ENCODE data around the gene SLFN5.
"Not testable (repeated sequence)": the region's sequence is repeated elsewhere in the genome, so short reads cannot be mapped to it uniquely, and the experiment has no call there.

Gene SLFN5

DNA sequence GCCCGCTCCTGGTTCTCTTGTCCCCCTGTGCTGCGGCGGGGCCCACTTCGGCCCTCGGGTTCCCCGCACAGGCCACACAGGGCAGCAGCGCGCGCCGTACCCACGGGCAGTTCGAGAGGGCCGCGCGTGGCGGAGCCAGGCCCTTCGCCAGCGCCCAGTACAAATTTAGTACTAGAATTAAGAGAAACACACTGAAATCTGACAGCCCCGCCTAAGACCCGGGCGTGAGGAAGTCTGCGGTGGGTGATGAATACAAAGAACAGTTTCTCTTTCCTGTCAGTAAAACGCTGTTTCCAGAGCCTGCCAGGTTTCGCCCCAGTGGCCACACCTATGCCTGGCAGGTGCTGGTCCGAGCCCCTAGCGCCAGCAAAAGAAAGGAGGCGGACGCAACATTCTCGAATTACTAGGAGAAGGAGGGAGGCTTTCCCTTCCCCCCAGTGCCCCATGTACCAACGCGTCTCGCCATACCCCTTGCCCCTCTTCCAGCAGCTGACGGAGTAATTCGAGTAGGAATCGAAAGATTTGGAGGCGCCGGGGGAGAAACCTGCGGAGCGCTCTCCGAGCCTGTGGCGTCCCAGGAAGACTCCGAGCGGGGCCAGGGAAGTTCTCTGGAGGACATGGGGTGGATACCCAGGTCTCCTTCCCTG lies 591 bp upstream of the SLFN5 start:
- DNase-seq (ENCODE audit: low spot score) = peak; percentile 55

DNA sequence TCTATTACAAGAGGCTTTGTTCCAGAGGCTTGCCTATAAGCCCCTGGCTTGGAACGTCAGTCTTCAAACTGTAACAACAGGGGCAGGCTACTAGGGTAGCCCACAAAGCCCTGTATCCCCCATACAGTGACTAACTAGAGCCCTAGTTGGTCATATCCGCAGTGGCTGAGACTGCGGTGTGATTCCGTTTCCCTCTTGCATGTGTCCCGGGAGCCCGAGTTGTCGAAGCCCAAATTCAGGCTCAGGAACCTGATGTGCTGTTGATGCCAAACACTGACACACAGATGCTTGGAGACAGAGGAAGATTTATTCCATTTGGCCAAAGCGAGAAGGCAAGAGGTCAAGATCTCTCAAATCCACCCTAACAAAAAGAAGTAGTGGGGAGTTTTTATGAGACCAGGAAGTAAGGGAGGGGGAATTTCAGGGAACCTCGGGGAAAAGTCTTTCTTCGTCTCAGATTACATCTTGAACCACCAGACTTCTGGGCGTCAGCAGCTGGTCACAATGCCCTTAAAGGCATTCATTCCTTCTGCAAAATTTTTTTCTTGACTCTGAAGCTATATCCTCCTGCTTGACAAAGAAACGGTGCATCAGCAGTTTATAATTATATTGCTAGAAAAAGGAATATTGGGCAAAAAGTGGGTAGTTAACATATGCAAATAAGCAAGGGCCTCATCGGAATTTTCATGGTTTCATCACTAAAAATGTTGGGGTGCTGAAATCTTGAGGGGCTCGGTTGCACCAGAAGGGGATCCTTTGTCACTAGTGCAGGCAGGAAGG lies 879 bp downstream of the SLFN5 start:
- DNase-seq (ENCODE audit: low spot score) = no peak

DNA sequence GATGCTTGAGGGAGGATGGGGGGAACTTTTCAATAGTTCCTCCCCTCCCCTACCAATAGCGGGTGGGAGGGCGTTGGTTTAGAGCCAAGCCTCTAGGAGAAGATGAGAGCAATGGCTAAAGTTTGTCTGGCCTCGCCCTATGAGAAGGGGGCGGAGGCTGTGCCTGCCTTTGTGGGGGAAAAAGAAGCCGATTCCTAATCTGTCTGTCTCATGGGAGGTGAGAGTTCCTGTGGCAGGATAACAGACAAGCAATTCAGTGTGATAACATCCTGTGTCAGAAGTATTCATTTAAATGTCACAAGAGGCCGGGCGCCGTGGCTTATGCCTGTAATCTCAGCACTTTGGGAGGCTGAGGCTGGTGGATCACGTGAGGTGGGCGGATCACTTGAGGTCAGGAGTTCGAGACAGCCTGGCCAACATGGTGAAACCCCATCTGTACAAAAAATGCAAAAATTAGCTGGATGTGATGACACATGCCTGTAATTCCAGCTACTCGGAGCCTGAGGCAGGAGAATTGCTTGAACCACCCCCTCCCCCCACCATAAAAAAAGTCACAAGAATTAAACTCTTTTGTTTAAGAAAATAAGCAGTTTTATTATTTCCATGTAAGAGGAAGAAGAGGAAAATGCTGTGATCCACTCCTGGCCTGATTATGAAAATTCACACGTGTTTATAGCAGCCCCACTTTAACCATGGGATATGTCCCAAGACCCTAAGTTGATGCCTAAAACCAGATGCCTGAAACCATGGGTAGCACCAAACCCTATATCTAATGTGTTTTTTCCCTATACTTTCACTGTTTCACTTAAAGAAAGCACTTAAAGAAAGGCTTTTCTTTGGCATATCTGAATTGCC lies 1.7 kb downstream of the SLFN5 start:
- no peak for DNase-seq (ENCODE audit: low spot score)

DNA sequence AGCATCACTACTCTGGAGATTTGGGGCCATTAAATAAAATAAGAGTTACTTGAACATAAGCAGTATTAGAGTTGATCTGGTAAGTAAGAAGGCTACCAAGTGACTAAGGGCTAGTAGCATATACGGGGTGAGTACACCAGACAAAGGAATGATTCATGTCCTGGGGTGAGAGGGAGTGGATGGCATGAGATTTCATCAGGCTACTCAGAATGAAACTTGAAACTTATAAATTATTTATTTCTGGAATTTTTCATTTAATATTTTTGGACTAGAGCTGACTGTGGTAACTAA lies 2.3 kb downstream of the SLFN5 start:
- DNase-seq (ENCODE audit: low spot score) = no peak

GRCh38 chr17:35252651-35253050 lies 9.8 kb downstream of the SLFN5 start:
- DNase-seq (ENCODE audit: low spot score) = no peak

GRCh38 chr17:35254107-35254773 lies 11.4 kb downstream of the SLFN5 start:
- DNase-seq (ENCODE audit: low spot score) = no peak

DNA sequence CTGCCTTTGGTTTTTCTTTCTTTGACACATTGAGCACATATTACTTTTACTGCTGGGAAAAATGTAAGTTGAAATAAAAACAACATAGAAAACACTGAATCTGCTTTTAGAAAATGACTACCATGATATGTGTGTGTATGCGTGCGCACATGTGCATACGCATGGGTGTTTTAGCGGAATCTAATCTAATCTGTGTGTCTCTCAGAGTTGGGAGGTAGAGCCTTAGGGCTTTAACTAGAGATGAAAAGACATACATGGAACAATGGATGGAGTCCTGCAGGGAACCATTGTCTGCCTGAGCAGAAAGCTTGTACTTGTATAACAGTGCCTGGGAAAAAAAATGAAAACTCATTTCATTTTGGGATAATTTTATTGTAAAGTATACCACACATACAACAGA lies 12.4 kb downstream of the SLFN5 start:
- no peak for DNase-seq (ENCODE audit: low spot score)

- DNase-seq (ENCODE audit: low spot score) = no peak
These were observed 13.8 kb downstream of the SLFN5 start for GRCh38 chr17:35256629-35257028.

DNA sequence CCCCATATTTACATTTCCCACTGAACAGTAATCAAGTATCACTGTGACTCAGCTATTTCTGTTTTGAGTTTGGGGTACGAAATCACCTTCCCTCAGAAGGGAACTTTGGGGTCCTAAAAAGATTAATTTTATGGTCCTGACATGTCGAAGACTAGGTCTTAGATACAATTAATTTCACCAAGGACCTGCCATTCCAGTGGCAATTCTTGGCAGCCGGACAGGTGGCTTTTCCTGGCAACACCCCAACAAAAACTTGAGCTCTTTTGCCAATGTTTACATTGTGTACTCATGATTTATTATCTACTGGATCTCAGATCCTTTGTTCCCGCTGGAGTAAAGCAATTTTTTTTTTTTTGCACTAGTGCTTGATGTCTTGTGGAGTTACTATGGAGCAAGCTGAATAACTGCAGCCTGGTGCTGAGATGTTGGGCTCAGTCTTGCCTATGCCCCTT lies 14.4 kb downstream of the SLFN5 start:
- DNase-seq (ENCODE audit: low spot score) = no peak

DNA sequence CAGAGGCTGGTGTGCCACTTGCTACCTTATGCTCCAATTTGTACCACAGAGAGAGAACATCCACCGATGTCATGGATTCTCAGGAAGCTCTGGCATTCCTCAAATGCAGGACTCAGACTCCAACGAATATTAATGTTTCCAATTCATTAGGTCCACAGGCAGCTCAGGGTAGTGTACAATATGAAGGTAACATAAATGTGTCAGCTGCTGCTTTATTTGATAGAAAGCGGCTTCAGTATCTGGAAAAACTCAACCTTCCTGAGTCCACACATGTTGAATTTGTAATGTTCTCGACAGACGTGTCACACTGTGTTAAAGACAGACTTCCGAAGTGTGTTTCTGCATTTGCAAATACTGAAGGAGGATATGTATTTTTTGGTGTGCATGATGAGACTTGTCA lies 16.1 kb downstream of the SLFN5 start:
- no peak for DNase-seq (ENCODE audit: low spot score)

GRCh38 chr17:35265071-35265470 lies 22.2 kb downstream of the SLFN5 start:
- no peak for DNase-seq (ENCODE audit: low spot score)

- DNase-seq (ENCODE audit: low spot score) = no peak
These were observed 22.8 kb downstream of the SLFN5 start for GRCh38 chr17:35265566-35266141.

DNA sequence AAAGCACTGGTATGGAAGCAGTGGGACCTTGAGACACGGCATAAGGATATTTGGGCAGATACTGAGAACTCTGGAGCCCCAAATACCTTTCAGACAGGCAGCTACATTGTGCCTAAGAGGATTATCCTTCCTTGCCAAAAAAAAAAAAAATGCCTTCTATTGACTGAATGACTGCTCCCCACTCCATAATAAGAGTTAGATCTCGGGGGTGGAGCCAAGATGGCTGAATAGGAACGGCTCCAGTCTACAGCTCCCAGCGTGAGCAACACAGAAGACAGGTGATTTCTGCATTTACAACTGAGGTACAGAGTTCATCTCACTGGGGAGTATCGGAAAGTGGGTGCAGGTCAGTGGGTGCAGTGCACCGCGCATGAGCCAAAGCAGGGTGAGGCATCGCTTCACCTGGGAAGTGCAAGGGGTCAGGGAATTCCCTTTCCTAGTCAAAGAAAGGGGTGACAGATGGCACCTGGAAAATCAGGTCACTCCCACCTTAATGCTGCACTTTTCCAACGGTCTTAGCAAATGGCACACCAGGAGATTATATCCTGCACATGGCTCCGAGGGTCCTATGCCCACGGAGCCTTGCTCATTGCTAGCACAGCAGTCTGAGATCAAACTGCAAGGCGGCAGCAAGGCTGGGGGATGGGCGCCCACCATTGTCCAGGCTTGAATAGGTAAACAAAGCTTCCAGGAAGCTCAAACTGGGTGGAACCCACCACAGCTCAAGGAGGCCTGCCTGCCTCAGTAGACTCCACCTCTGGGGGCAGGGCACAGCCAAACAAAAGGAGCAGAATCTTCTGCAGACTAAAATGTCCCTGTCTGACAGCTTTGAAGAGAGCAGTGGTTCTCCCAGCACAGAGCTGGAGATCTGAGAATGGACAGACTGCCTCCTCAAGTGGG lies 31.5 kb downstream of the SLFN5 start:
- DNase-seq (ENCODE audit: low spot score) = not testable (repeated sequence)

DNA sequence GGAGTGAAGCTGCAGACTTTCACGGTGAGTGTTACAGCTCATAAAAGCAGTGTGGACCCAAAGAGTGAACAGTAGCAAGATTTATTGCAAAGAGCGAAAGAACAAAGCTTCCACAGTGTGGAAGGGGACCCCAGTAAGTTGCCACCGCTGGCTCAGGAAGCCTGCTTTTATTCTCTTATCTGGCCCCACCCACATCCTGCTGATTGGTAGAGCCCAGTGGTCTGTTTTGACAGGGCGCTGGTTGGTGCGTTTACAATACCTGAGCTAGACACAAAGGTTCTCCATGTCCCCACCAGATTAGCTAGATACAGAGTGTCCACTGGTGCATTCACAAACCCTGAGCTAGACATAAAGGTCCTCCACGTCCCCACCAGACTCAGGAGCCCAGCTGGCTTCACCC lies 35.6 kb downstream of the SLFN5 start:
- not testable (repeated sequence) for DNase-seq (ENCODE audit: low spot score)

GRCh38 chr17:35278876-35279275 lies 36.0 kb downstream of the SLFN5 start:
- not testable (repeated sequence) for DNase-seq (ENCODE audit: low spot score)

DNA sequence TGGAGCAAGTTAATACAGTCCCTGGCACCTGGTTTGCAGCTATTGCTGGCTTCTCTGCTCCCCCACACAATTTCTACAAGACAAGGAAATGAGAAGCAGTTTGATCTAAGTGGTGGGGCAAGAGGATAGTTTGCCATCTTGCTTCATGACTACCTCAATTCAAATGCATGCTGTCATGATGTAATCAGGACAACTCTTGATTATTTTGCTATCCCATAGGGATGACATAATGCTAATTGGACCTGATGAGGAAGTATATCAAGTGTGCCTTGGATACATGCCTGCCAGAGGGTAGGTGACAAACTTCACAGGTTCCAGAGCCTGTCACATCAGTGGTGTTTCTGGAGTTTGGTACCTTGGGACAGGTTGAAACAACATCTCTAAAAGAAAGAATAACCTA lies 40.9 kb downstream of the SLFN5 start:
- DNase-seq (ENCODE audit: low spot score) = no peak

DNA sequence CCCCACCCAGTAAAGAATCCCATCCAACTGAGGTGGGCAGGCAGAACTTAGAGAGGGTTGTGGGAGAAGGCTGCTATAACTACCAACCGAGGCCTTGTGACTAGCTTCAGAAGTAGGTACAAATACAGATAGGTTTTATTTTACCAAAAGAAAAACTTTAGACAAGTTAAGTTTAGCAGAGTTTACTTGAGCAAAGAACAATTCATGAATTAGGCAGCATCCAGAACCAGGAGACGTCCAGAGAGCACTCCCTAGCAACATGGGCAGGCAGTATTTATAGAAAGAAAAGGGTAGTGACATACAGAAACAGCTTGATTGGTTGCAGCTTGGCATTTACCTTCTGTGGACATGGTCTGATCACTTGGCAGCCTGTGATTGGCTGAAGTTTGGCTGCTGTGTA lies 42.1 kb downstream of the SLFN5 start:
- DNase-seq (ENCODE audit: low spot score) = no peak

DNA sequence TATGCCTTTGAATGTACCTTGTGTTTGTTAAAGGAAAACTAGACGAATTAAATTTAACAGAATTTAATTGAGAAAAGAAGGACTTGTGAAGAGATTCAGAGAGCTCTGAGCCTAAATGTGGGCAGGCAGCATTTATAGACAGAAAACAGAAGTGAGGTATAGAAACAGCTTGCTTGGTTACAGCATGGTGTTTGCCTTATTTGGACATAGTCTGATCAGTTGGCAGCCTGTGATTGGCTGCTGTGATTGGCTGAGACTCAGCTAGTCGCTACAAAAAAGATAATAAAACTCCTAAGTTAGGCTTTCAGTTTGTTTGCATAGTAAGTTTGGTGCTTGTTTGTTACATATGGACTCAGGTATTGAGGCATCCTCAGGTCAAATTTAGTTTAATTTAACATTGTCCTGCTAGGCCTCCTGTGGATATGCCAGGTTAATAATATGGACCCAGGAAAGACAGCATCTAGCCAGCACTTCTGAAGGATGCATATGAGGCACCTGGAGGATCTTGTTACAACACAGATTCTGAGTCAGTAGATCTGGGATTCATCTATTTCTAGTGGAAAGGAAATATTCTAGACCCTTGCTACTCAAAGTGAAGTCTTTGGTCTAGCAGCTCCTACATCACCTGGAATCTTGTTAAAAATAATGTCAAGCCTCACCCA lies 43.4 kb downstream of the SLFN5 start:
- no peak for DNase-seq (ENCODE audit: low spot score)

DNA sequence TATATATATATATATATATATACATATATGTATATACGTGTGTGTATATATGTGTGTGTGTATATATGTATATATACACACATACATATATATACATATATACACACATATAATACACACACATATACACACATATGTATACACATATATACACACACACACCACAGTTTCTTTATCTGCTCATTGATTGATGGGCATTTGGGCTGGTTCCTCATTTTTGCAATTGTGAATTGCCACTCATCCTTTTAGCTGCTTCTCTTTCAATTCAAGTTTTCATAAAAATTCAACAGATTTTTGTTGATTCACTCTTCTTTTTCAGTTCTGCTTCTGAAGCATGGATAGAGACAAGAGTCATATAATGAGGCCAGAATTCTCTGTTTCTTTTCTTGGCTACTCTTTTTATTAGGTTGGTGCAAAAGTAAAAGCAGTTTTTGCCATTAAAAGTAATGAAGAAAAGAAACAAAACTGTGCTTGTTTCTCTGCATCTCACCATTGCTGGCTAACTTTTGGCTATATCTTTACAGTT lies 44.5 kb downstream of the SLFN5 start:
- no peak for DNase-seq (ENCODE audit: low spot score)

DNA sequence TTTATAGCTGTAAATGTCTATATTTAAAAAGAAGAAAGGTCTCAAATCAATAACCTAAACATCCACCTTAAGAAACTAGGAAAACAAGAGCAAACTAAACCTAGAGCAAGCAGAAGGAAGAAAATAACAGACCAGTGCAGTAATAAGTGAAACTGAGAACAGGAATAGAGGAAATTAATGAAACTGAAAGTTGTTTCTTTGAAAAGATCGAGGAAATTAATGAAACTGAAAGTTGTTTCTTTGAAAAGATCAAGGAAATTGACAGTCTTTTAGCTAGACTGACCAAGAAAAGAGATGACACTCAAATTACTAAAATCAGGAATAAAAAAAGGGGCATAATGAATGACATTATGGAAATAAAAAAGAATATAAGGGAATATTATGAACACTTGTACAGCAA lies 46.4 kb downstream of the SLFN5 start:
- no peak for DNase-seq (ENCODE audit: low spot score)
